ENCODE measurements around the gene MAP3K8. TPM values are rescaled to one million over a fixed set of nuclear protein-coding genes. Genes with fewer than 3 reads are reported as not detected.

The MAP3K8 gene
- total and polyA plus RNA-seq, 2 donors (not counting 3 experiments of a cell fraction or from before 2014, with no cell fraction given), result 5.2 to 10.6 TPM

- no TSS peak for BruUV-seq (replicated peaks)
Measured at GRCh38 chr10:30437031-30437841, 3.3 kb downstream of the MAP3K8 start.

More at GRCh38 chr10:30437031-30437841, 3.3 kb downstream of the MAP3K8 start:
- dilution Hi-C loops (cut with MboI; ENCODE audit: extremely low pct_ligation_motif_present, low sequenced_read_pairs) (no loop called here), intact Hi-C loops (cut with micrococcal nuclease) (no loop called here)
- Histone ChIP-seq H3K9me1 (replicated peaks; ENCODE audit: control insufficient read depth, extremely low read depth, insufficient read depth, low read length) (no peaks in the 10 kb centered on the region), H3K27ac (ENCODE audit: insufficient read depth, low read depth, low read length) (peak overlapping the region; percentile 2), H3K9ac (replicated peaks; ENCODE audit: extremely low read depth, insufficient read depth, low read length) (no peak overlapping the region), H4K20me1 (replicated peaks; ENCODE audit: control insufficient read depth, extremely low read depth, insufficient read depth, low read length) (no peaks in the 10 kb centered on the region), H3K4me1 (ENCODE audit: control insufficient read depth, extremely low read depth, insufficient read depth, low read length) (peaks cover 21% of the 10 kb centered on the region), H3K36me3 (ENCODE audit: control insufficient read depth in 2 of 2, extremely low read depth in 1 of 2, insufficient read depth in 2 of 2, low read length in 2 of 2) (peaks cover 0 to 5% of the 10 kb centered on the region in 2 experiments), H3K79me2 (ENCODE audit: control insufficient read depth, insufficient read depth, low read length) (peaks cover 4% of the 10 kb centered on the region), H3K9me3 (replicated peaks; ENCODE audit: control insufficient read depth, insufficient read depth, low read length) (no peaks in the 10 kb centered on the region), H2AFZ (ENCODE audit: low read depth, low read length) (peak overlapping the region; percentile 41), H3K27me3 (ENCODE audit: control insufficient read depth in 2 of 2, insufficient read depth in 2 of 2, low read length in 2 of 2) (no peaks in the 10 kb centered on the region), H3K4me3 (replicated peaks in 1 of 3; ENCODE audit: insufficient read depth in 1 of 3, low read depth in 1 of 3, low read length in 3 of 3) (no peak overlapping the region), H3K4me2 (ENCODE audit: insufficient read depth, low read length) (peak overlapping the region; percentile 60)
- CTCF ChIA-PET, result interaction anchor here (0.9 to 3.1 kb wide), 6 partner anchors 18 to 154 kb away, joined by 3 to 19 read pairs (median 4); no protein-coding TSS in a partner anchor
- FAIRE-seq, result peak; percentile 53
- TF ChIP-seq JUN (IDR thresholded peaks at IDR 0.05; ENCODE audit: borderline replicate concordance, insufficient read depth, insufficient read length, low read depth) (no peak), GATA2 (IDR thresholded peaks at IDR 0.05; ENCODE audit: insufficient read depth, insufficient read length, low read depth, low read length) (peak; percentile 43), EZH2 (IDR thresholded peaks at IDR 0.05; ENCODE audit: borderline replicate concordance, low read depth, low read length, severe bottlenecking) (no peak)
- TF ChIP-seq, protein P1, sequence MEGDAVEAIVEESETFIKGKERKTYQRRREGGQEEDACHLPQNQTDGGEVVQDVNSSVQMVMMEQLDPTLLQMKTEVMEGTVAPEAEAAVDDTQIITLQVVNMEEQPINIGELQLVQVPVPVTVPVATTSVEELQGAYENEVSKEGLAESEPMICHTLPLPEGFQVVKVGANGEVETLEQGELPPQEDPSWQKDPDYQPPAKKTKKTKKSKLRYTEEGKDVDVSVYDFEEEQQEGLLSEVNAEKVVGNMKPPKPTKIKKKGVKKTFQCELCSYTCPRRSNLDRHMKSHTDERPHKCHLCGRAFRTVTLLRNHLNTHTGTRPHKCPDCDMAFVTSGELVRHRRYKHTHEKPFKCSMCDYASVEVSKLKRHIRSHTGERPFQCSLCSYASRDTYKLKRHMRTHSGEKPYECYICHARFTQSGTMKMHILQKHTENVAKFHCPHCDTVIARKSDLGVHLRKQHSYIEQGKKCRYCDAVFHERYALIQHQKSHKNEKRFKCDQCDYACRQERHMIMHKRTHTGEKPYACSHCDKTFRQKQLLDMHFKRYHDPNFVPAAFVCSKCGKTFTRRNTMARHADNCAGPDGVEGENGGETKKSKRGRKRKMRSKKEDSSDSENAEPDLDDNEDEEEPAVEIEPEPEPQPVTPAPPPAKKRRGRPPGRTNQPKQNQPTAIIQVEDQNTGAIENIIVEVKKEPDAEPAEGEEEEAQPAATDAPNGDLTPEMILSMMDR (IDR thresholded peaks at IDR 0.05; ENCODE audit: extremely low read depth in 1 of 2, insufficient read depth in 1 of 2, low read depth in 1 of 2, low read length in 2 of 2), result no peak
- DNase-seq (ENCODE audit: low read depth, low spot score), result peak; percentile 59
- POLR2A ChIA-PET, result no interaction called here

All from endothelial cell of umbilical vein (primary cell).